Right renal cortex interstitium (tissue), 3 donors: ENCODE data around the gene PAX9. TPM values are rescaled to one million over a fixed set of nuclear protein-coding genes. Genes with fewer than 3 reads are reported as not detected.

Source experiments
- DNase-seq, 3 donors: peaks; one replicate each; pipeline ENCODE4 v3.0.0-alpha.2; 2013; ENCODE audit warnings: low read depth in 3 of 3, low spot score in 2 of 3
- polyA plus RNA-seq, 3 donors: library from polyadenylated mRNA; unstranded; fragments of 120-200 nt; gene quantifications; one replicate each; pipeline ENCODE4 v1.2.1, GENCODE V29; 2013; ENCODE audit not compliant: insufficient read length in 3 of 3

Gene PAX9
- polyA plus RNA-seq, 3 donors, result 0.20 to 0.37 (median 0.28) TPM

DNA sequence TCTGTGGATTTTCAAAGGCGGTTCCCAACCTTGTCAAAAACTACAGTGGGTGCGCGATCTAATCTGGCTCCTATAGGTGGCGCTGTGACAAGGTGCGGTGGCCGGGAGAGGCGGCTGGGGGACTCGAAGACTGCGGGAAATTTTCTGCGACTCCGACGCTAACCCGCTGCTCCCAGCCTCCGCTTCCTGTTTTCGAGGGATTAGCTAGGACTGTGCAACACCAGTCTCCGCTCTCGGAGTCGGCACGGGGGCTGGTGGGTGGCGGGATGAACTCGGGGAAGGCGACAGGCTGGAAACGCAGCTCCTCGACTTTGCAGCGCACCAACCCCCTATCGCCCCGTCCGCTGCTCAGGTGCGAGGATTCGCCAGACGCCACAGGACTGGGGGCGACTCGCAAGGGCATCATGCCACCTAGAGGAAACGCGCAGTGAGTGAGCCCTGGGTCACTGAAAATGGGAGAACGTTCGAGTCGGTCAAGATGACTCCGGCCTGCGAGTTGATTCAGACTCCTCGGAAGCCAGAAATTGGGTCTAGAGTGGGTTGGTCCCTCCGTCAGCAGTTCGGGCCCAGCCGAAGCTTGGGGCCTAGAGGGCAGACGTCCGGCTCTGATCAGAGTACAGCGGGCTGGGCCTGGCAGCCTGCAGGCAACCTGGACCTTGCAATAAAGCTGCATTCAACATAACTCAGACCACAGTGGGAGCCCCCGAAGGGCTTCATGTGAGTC lies 5.5 kb upstream of the PAX9 start:
- no peak for DNase-seq

GRCh38 chr14:36656687-36657398 lies 4.8 kb upstream of the PAX9 start:
- no peak for DNase-seq

GRCh38 chr14:36657399-36658122 lies 4.1 kb upstream of the PAX9 start:
- DNase-seq, result no peak

DNA sequence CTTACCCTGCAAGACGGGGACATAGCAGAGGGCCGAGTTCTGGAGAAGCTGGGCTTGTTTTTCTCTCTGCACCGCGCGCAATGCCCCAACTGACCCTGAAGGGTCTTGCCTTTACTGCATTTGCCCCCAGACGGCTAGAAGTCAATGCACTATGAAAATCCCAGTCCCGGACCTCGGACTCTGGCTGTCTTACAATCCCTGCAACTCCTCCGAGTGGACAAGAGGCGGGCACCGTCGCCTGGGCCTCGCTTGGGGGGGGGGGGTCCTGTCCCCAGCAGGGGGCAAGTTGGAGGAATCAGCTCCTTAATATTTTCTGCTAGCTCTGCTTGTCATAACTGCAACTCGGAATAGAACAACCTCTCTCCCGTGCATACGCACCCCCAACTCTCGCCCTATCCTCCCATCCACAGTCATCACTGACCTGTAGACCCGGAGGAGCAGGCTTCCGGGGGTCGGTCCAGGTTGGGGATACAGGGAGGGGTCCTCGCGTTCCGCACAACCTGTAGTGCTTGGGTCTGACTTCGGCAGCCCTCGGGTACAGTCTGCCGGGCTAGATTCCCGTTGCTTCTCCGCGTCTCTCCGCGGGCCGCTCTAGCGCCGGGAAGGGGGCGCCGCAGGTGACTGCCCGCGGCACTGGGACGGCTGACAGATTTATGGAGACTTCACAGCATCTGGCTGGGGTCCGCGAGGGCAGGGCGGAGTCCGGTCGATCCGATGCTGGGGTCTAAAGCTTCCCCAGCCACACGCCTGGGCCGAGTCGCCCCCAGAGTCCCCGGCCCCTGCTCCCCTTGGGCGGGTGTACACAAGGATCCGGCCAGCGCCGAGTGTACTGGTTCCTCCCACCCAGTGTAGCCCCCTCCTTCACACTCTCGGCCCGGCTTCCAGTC lies 3.3 kb upstream of the PAX9 start:
- no peak for DNase-seq

- DNase-seq, result no peak
Measured at GRCh38 chr14:36659010-36659821, 2.4 kb upstream of the PAX9 start.

DNA sequence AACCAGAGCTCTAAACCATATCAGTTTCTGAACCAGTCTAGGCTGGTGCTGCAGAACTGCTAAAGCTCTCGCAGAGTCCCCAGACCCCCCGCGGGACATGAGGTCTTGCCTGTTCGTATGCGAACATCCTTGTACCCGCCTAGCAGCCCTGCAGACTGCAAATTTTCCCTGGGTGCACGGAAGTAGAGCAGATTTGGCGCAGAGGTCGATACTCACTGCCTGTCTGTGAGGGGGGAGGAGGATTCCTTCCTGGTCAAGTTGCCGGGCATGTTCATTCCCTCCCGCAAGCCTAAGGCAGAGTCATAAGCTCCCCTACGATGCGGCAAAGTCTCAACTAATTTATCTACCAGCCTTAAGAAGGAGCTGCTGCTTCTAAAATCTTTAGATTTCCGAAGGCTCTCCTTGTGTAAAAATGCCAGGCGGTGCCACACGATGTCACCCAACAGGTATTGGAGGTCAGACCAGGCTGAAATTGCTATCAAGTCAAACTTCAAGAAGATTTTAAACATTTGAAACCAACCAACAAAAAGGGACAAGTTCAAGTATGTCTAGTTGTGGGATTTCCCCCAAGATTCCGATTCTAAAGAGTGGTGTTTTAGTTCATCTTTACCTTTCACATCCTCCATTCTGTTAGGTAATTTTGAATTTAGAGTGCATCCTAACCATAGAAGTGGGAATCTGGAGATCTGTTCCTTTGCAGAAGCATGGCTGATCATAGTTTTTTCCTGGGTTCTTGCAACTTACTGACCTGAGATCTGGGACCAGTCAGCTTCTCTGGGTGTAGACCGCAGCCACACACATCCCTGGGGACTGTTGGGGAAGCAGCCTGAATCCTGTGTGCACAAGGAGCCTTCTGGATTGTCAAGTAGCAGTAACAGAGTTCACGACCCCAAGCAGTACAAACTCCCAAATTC lies 1.6 kb upstream of the PAX9 start:
- no peak for DNase-seq

DNA sequence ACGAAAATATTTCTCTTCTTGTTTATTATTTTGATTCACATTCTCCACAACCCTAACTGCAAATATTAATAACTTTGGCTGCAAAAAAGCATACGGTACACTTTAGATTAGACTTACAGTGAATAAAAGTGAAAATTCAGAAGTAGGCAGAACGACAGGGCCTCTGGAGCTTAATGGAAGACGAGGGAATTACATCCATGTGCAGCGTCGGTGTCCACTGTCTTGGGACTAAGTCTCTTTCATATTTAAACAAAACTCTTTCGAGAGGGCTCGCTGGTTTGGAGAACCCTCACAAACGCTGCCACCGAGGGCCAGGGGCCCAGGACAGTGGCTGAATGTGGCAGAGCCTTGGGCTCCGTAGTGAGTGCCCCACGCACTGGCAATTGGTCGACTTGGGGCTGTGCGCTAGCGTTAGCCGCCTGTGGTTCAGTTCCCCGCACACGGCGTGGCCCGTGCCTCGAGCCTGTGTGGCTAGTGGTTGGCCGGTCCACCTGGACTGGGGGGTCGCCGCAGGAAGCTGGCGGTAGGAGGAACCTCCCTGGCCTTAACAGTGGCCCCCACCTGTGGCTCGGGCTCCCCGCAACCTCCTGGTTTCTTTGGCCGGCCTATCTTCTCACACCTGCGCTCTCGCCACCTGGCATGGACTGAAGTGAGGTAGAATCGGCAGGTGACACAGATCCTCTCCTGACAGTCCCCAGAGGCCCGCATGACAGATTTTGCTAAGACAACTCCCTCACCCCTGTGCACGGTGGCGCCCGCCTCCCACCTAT lies 739 bp upstream of the PAX9 start:
- DNase-seq, result no peak

DNA sequence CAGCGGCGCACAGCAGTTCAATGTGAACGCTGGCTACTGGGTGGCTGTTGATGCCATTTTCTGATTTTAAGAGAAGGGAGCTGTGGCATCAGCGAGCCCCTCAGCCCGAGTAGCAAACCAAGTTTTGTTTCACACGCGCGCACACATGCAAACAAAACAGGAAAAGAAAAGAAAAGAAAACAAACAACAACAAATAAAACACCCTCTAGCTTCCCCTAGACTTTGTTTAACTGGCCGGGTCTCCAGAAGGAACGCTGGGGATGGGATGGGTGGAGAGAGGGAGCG lies 540 bp downstream of the PAX9 start:
- DNase-seq, result no peak

GRCh38 chr14:36662543-36663403 lies 1.1 kb downstream of the PAX9 start:
- DNase-seq, result no peak

- DNase-seq, result no peak
Measured at GRCh38 chr14:36663404-36664321, 2.0 kb downstream of the PAX9 start.

GRCh38 chr14:36664322-36665193 lies 2.9 kb downstream of the PAX9 start:
- no peak for DNase-seq

GRCh38 chr14:36665887-36666415 lies 4.3 kb downstream of the PAX9 start:
- DNase-seq, result no peak

- DNase-seq, result no peak
Measured at GRCh38 chr14:36666416-36667206, 5.0 kb downstream of the PAX9 start.

DNA sequence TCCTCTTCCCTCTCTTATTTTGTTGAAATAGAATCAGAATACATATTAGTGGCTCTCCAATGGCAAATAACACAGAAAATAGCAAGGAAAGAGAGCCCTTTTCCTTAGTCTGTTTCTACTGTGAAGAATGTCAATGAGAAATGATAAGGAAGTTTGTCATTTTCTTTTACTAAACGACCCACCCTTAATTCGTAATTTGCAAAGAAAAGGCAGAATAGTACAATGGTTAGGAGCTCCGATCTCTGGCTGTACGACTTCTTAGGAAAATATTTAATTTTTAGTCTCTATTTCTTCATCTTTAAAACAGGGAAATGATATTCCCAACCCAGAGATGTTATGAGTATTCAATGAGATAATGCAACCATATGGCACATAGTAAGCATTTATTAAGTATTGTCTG lies 6.0 kb downstream of the PAX9 start:
- DNase-seq, result no peak
